Fibroblast of villous mesenchyme (primary cell): Measurements from ENCODE around the gene STK32B. TPM values are rescaled to one million over a fixed set of nuclear protein-coding genes. Genes with fewer than 3 reads are reported as not detected.

Experiments
- DNase-seq: peaks from one replicate; pipeline ENCODE4 v3.0.0-alpha.2; 2010; ENCODE audit warnings: low read depth
- H3K4me3 ChIP-seq: 2 replicates; pipeline ENCODE4 v1.5.1; 2011; ENCODE audit warnings: low read depth, mild to moderate bottlenecking, low read length
- CTCF ChIP-seq: IDR thresholded peaks from 2 replicates; pipeline ENCODE4 v1.5.1; 2012; ENCODE audit warnings: low read depth, mild to moderate bottlenecking, low read length; ENCODE audit not compliant: insufficient read depth
- total RNA-seq: library from RNA; depleted of rRNA; stranded (reverse); fragments of >200 nt; gene quantifications from 2 replicates; pipeline ENCODE4 v1.2.3, GENCODE V29; 2012

The STK32B gene
- total RNA-seq, 1 donor: 2.6 TPM

GRCh38 chr4:5203309-5203992 lies 152.2 kb downstream of the STK32B start:
- no peak for DNase-seq
- TF ChIP-seq CTCF: no peak
- no peak overlapping the region for H3K4me3 ChIP-seq

- H3K4me3 ChIP-seq: no peak overlapping the region
- DNase-seq: peak; percentile 9
- no peak for TF ChIP-seq CTCF
Measured at GRCh38 chr4:5203993-5204310, 152.7 kb downstream of the STK32B start.

DNA sequence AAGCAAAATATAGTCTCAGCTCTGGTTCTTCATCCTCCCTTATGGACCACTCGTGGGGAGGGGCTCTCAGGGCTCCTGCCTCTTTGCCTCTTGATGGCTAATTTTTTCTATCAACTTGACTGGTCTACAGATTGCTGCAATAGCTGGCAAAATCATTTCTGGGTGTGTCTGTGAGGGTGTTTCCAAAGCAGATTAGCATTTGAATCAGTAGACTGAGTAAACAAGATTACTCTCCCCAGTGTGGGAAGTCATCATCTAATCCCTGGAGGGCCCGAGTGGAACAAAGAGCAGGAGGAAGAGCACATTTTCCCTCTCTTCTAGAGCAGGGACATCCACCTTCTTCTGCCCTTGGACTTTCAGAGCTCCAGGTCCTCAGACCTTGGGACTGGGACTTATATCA lies 153.5 kb downstream of the STK32B start:
- no peak for TF ChIP-seq CTCF
- DNase-seq: no peak
- H3K4me3 ChIP-seq: no peak overlapping the region

DNA sequence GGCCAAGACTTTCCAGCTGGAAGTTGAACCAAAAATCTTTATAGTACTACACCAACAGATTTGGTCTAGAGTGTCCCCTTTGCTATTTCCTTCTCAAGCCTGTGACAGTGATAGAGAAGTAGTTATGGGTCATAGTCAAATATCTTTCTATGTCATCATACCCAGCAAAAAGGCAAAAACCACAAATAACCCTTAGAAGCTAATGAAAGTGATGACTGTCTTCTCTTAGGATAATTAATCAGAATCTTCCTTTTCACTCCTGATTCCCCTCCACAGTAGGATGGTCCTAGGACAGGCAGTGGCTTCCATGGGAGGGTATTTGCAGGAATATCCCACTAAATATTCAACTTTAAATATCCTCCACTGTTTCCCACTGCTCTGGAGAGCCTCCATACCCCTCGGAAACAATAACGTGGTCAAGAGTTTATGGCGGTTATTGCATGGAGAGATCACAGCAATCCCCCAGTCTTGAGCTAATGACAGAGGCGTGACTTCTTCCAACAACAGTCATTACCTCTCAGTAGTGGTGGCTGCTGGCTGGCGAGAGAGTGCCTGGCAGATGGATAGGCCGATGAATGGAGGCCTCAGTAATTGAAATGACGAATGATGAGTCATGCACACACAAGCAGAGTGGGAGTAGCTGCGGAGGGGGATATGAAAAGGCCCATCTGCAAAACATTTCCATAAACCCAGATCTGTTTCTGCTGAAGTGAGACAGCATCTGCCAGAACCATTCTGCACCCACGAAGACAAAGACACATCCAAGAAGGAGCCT lies 154.9 kb downstream of the STK32B start:
- DNase-seq: peak; percentile 55
- TF ChIP-seq CTCF: no peak
- no peak overlapping the region for H3K4me3 ChIP-seq

GRCh38 chr4:5209862-5210261 lies 158.6 kb downstream of the STK32B start:
- H3K4me3 ChIP-seq: no peak overlapping the region
- no peak for TF ChIP-seq CTCF
- DNase-seq: no peak

DNA sequence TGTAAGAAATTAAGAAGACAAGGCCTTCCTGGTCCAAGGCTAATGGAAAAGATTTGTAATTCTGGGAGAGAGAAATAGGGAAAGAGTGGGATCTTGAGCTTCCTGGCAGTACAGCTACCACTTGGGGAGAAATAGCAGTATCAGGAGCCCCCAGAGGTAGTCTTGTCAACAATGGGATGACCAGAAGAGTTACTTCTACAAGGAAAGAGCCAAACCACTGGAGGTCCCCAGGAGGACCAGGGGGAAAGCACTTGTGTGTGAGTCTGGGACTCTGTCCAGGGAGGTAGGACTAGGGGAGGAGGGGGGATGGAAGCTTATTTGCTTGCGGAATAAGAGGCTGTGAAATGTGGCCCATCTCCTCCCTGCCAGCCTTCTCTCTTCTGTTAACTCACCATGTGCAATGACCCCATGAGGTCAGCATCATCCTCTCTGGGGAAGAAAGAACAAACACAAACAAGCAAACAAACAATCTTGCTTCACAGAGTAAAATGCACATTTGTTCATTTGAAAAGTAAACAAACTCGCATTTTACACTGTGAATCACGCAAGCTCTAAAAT lies 160.1 kb downstream of the STK32B start:
- DNase-seq: no peak
- no peak for TF ChIP-seq CTCF
- no peak overlapping the region for H3K4me3 ChIP-seq
